LNCAP (cell line): ENCODE results near the gene NOL11.

Experiments used
- TF ChIP-seq, protein P1 (sequence below): fragments of 450-650 bp; IDR thresholded peaks from 2 replicates; pipeline ENCODE4 v1.5.1; 2017; ENCODE audit warnings: mild to moderate bottlenecking

The NOL11 gene

DNA sequence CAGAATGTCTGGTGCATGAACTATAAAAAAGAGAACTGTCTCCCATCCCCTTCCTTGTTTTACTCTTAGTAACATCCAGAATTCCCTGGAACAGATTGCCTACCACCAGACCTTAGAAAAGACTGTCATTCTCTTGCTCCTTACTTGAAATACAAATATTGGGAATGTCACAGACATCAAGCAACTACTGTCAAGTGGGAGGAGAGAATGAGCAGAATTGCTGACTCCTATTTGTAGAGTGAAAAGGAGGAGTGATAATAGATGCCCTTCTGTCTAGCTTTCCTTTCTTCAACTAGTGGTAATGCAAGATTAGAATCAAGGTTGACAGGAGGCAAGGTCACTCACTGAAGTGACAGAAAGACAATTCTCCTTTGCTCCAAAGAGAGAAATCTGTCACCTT lies 23.9 kb upstream of the NOL11 start:
- TF ChIP-seq, protein P1, sequence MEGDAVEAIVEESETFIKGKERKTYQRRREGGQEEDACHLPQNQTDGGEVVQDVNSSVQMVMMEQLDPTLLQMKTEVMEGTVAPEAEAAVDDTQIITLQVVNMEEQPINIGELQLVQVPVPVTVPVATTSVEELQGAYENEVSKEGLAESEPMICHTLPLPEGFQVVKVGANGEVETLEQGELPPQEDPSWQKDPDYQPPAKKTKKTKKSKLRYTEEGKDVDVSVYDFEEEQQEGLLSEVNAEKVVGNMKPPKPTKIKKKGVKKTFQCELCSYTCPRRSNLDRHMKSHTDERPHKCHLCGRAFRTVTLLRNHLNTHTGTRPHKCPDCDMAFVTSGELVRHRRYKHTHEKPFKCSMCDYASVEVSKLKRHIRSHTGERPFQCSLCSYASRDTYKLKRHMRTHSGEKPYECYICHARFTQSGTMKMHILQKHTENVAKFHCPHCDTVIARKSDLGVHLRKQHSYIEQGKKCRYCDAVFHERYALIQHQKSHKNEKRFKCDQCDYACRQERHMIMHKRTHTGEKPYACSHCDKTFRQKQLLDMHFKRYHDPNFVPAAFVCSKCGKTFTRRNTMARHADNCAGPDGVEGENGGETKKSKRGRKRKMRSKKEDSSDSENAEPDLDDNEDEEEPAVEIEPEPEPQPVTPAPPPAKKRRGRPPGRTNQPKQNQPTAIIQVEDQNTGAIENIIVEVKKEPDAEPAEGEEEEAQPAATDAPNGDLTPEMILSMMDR: no peak

DNA sequence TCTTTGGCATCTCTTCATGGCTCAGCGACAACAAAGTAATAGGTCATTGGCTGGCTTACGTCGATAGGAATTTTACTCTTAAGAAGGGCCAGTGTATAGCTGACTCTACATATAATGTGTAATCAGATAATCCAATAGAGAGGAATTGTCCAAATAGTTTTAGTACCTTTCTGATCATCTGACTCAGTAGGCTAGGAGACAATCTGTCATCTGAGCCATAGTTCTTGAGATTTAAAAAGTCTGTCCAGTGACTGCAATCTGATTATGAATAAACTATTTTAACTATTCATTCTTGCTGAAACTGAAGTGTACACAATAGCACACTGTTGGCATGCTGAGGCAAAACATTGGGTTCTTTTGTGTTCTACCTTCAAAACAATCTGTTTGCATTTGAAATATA lies 21.4 kb upstream of the NOL11 start:
- TF ChIP-seq, protein P1: no peak

DNA sequence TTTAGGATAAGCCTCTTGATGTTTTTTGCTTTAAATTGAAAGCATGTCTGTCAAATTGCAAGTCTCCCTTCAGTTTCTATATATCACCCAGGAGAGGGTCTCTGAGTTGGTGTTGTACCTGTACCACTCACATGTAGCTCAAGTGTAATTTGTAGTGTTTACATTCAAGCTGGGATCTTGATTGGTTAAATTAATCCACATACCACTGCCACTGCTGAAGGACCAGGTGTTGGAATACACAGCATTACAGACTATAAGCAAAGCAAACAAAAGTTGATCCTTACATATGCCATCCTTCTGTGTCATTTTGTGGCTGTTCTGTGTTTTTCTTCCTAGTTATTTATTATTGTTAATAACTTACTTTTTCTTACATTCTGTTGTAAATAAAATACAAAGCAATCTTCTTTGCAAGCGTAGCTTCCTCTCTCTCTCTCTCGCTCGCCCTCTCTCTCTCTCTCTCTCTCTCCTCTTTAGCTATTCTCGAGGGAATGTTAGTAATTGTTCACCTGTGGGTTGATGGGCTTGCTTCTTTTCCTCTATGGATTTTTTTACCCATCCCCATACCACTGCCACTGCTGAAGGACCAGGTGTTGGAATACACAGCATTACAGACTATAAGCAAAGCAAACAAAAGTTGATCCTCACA lies 20.8 kb upstream of the NOL11 start:
- TF ChIP-seq, protein P1: no peak

DNA sequence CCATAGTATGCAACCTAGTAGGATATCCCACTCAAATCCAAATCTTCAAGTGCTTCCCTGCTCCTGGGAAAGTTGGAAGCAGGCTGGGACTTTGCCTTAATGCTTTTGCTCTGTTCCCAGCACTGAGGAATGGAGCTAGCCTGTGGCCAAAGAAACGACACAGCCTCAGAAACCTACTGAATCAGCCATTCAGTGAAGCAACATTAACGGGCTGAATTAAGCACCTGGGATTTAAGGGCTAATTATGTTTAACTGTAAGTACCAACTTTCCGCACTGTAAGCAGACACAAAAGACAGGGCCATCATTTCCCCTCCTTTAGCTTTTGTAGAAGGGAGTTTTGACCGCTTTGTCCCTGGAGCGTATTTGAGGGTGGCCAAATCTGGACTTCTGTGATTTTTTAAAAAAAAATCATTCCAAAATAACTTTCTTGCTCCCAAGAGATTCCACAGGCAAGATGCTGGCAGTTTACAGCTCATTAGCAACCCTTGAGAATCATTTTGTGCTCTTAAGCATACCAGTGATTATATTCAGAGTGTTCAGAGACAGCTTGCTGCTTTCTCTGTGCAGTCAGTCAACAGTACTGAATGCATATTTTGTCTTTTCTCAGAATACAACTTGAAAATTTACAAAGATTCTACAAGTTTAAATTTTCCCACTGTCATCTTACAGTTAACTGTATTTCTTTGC lies 17.6 kb upstream of the NOL11 start:
- TF ChIP-seq, protein P1: no peak

DNA sequence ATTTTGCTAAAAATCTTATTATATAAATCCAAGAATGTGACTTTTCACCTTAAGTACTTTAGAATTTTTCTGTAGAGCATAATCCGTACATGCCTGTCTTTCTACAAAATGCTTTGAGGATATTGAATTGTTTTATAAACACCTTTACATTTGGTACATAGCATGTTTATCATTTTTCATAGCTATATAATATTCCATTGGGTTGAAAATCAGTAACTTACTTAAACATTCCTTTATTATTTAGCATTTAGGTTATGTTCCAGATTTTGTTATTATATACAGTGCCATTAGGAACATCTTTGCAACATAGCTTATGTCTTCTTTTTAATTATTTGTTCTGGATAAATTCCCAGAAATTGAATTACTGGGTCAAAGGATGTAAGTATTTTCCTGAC lies 17.0 kb upstream of the NOL11 start:
- TF ChIP-seq, protein P1: no peak

DNA sequence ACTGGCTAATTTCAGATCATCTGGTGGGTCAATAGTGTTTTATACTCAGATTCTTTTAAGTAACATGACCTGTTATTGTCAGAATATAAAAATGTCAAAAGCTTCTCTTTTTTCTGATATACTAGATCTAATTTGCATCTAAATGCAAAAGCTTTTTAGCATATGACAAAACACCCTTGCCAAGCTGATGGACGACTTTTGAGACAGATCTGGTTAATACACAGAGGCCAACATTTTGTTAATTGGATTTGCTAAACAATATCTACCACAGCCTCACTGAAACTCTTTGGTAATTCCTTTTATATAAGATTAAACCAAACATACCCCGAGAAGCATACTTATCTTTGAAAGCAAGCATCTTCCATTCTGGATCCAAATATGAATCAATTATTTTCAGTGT lies 10.3 kb upstream of the NOL11 start:
- TF ChIP-seq, protein P1: no peak

DNA sequence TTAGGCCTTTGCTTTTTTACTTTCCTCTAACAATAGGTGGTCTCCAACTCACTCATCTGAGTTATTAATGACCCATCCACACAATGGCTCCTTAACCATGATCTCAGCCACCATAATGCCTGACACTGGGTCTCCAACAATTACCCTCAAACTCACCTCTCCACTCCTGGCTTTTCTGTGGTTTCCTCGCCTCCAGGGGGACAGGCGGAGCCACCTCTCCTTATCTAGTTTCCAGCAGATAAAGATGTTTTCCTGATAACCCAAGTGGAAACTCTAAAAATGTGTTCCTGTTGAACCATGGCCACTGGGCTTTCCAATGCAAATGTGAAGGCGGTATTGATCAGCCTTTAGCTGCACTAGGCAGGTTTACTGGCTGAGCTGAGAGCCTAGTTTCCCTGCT lies 9.4 kb upstream of the NOL11 start:
- TF ChIP-seq, protein P1: no peak
